ENCODE measurements around the gene LCE1F.

The LCE1F gene

DNA sequence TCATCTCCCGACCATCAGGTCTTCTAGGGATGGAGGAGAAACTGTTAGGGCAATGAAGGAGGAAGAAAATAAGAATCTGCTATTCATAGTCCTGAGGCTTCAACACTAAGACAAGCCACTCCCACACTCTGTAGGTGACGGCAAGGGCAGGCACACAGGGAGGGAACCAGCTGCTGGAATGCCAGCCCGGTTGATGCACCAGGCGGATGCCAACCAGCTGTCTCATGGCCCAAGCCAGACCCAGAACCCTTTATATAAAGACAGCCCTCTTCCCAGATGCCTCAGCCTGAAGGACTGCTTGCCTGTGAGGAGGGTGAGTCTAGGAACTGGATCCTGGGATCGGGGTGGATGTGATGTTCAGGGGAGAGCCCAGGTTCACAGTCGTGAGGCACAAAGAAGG lies 17.2 kb upstream of the LCE1F start, which contains the start of gene KPRP:
TSS of gene KPRP (plus strand) at position 279 of the 400 bp plus-strand sequence. CDS start 1,564 bp downstream, outside the sequence.
- TF ChIP-seq, protein P1, sequence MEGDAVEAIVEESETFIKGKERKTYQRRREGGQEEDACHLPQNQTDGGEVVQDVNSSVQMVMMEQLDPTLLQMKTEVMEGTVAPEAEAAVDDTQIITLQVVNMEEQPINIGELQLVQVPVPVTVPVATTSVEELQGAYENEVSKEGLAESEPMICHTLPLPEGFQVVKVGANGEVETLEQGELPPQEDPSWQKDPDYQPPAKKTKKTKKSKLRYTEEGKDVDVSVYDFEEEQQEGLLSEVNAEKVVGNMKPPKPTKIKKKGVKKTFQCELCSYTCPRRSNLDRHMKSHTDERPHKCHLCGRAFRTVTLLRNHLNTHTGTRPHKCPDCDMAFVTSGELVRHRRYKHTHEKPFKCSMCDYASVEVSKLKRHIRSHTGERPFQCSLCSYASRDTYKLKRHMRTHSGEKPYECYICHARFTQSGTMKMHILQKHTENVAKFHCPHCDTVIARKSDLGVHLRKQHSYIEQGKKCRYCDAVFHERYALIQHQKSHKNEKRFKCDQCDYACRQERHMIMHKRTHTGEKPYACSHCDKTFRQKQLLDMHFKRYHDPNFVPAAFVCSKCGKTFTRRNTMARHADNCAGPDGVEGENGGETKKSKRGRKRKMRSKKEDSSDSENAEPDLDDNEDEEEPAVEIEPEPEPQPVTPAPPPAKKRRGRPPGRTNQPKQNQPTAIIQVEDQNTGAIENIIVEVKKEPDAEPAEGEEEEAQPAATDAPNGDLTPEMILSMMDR (IDR thresholded peaks at IDR 0.05; ENCODE audit: insufficient read depth, missing control alignments) = no peak
- no peak for DNase-seq (ENCODE audit: insufficient read length, low spot score)
- no peak for FAIRE-seq

DNA sequence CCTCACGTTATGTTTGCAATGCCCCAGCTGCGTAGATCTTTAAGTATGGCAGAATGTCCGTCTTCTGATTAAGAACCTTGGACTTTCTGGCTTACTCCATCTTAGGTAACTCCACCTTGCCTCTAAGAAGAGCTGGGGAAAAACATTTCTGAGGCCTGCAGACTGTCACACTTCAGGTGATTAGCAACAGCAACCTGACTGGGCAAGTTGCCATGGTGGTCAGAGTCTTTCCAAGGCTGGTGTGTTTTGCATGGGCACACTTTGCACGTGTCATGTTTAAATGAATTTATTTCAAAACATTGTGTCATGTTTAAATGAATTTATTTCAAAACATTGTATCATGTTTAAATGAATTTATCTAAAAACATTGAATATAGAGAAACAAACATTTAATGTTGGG lies 16.3 kb upstream of the LCE1F start:
- TF ChIP-seq, protein P1 (IDR thresholded peaks at IDR 0.05; ENCODE audit: insufficient read depth, missing control alignments) = no peak
- DNase-seq (ENCODE audit: insufficient read length, low spot score) (no peak), FAIRE-seq (no peak)

DNA sequence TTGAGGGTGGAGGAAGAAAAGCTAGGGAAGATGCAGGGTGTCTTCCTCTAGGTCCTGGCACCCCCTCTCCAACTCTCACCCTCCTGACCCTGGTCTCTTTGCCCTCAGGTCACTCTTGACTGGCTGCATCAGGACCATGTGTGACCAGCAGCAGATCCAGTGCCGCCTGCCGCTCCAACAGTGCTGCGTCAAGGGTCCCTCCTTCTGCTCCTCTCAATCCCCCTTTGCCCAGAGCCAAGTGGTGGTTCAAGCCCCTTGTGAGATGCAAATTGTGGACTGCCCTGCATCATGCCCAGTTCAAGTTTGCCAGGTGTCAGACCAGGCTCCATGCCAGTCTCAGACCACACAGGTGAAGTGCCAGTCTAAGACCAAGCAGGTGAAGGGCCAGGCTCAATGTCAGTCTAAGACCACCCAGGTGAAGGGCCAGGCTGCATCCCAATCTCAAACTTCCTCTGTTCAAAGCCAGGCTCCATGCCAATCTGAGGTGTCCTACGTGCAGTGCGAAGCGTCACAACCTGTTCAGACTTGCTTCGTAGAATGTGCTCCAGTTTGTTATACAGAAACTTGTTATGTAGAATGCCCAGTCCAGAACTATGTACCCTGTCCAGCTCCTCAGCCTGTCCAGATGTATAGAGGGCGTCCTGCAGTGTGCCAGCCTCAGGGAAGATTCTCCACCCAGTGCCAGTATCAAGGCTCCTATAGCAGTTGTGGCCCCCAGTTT lies 15.3 kb upstream of the LCE1F start:
- DNase-seq (ENCODE audit: insufficient read length, low spot score) = no peak
- FAIRE-seq = no peak
- TF ChIP-seq, protein P1 (IDR thresholded peaks at IDR 0.05; ENCODE audit: insufficient read depth, missing control alignments) = no peak

DNA sequence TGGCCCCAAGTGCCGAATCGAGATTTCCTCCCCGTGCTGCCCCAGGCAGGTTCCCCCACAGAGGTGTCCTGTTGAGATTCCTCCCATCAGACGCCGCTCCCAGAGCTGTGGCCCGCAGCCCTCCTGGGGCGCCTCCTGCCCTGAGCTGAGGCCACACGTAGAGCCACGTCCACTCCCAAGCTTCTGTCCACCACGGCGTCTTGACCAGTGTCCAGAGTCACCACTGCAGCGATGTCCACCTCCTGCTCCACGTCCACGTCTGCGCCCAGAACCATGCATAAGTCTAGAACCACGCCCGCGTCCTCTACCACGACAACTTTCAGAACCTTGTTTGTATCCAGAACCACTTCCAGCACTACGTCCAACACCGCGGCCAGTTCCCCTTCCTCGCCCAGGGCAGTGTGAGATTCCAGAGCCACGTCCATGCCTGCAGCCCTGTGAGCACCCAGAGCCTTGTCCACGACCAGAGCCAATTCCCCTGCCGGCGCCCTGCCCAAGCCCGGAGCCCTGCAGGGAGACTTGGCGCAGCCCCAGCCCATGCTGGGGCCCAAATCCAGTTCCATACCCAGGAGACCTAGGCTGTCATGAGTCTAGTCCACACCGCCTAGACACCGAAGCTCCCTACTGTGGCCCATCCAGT lies 14.3 kb upstream of the LCE1F start:
- TF ChIP-seq, protein P1 (IDR thresholded peaks at IDR 0.05; ENCODE audit: insufficient read depth, missing control alignments) = no peak
- DNase-seq (ENCODE audit: insufficient read length, low spot score) (no peak), FAIRE-seq (no peak)

DNA sequence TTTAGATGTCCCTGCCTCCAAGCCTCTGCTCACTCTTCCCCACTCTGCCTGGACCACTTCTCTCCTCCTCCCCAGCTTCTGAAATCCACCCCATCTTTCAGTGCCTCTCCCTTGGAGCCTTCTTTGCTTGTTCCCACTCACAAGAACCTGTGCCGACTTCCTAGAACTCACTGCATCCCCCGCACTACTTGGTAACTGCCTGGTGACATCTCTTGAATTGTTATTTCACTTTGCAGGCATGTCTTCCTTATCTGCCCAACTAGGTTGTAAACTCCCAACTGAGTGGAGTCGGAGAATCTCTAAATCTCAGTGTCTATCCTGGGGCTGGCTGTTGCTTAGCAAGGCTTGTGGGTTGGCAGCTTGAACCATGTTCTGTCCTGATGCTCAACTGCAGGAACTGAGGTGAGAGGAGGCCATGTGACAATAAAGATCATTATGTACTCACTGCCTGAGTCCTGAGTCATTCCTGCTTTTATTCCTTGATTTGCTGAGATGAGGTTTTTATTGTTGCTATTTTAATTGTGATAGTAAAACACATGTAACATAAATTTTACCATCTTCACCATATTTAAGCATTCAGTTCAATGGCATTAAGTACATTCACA lies 13.2 kb upstream of the LCE1F start:
- DNase-seq (ENCODE audit: insufficient read length, low spot score) = no peak
- no peak for FAIRE-seq

DNA sequence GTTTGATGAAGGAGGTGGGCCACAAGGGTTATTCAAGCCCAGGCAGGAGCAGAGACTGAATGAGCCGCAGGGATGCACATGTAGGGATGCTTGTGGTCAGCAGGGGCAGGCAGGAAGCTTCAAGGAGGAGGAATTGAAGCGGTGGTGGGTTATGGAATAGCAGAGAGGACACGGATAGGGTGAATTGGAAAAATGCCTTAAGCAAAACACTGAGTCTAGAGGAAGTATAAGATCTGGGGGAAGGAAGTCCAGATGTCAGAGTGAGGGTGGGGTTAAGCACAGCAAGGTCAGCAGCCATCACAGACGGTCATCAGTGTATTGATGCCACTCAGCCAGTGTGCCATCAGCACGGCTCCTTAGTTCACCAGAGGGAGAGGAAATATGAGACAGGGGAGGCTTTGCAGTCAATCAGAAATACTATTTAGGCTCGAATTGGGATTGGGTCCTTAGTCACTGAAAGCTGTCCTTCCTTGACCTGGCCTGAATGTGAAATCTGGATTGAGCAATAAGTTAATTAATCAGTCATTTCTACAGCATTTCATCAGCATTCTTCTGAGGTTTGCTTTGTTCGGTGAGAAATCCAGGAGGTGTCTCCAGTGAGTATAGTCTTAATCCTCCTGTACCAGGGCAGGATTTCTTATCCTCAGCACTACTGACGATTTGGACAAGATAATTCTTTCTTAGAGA lies 6.0 kb upstream of the LCE1F start:
- DNase-seq (ENCODE audit: insufficient read length, low spot score) (no peak), FAIRE-seq (no peak)
- TF ChIP-seq, protein P1 (IDR thresholded peaks at IDR 0.05; ENCODE audit: insufficient read depth, missing control alignments) = peak; percentile 5

More for the DNA sequence above, 13.2 kb upstream of the LCE1F start:
- TF ChIP-seq, protein P1 (IDR thresholded peaks at IDR 0.05; ENCODE audit: insufficient read depth, missing control alignments) = no peak
